H54 (cell line): ENCODE measurements around the gene SLC48A1.

Source experiments
- DNase-seq: peaks from one replicate; pipeline ENCODE4 v3.0.0; 2011; ENCODE audit warnings: low spot score, mixed read lengths; ENCODE audit not compliant: insufficient read length
- FAIRE-seq: peaks from 3 replicates; lab custom pipeline; 2011; peaks lifted over from hg19 to GRCh38; lab: Jason Lieb, UNC
- POLR2A ChIP-seq: IDR thresholded peaks from 2 replicates; pipeline ENCODE4 v1.6.1; 2011; ENCODE audit warnings: low read depth, mild to moderate bottlenecking, low read length

The SLC48A1 gene

GRCh38 chr12:47757840-47758583 lies 15.0 kb upstream of the SLC48A1 start:
- FAIRE-seq: no peak
- no peak for DNase-seq
- TF ChIP-seq POLR2A: no peak

GRCh38 chr12:47758584-47758833 lies 14.5 kb upstream of the SLC48A1 start:
- no peak for TF ChIP-seq POLR2A
- DNase-seq (no peak), FAIRE-seq (no peak)

GRCh38 chr12:47758834-47759690 lies 14.0 kb upstream of the SLC48A1 start, which contains the start of gene RAPGEF3:
Gene RAPGEF3, minus strand, starts transcription at chr12:47758880. Its CDS starts 324 bp downstream, at chr12:47758556.
- DNase-seq (peak; percentile 98), FAIRE-seq (no peak)
- TF ChIP-seq POLR2A: 0 out of 2 replicates have a peak, but pooled peaks have one; percentile 25

GRCh38 chr12:47762850-47763465 lies 10.1 kb upstream of the SLC48A1 start:
- no peak for DNase-seq
- TF ChIP-seq POLR2A: no peak
- no peak for FAIRE-seq

GRCh38 chr12:47763481-47764346 lies 9.3 kb upstream of the SLC48A1 start:
- no peak for FAIRE-seq
- DNase-seq: no peak
- no peak for TF ChIP-seq POLR2A

- DNase-seq (no peak), FAIRE-seq (no peak)
- TF ChIP-seq POLR2A: no peak
Observed at GRCh38 chr12:47766502-47767215, 6.4 kb upstream of the SLC48A1 start.

- no peak for TF ChIP-seq POLR2A
- FAIRE-seq (no peak), DNase-seq (no peak)
Observed at GRCh38 chr12:47767216-47767724, 5.8 kb upstream of the SLC48A1 start.

GRCh38 chr12:47768323-47768811 lies 4.7 kb upstream of the SLC48A1 start:
- peak; percentile 48 for FAIRE-seq
- TF ChIP-seq POLR2A: no peak
- no peak for DNase-seq

GRCh38 chr12:47769234-47770085 lies 3.6 kb upstream of the SLC48A1 start:
- DNase-seq: no peak
- FAIRE-seq: no peak
- TF ChIP-seq POLR2A: no peak

GRCh38 chr12:47770086-47770726 lies 2.8 kb upstream of the SLC48A1 start:
- TF ChIP-seq POLR2A: no peak
- no peak for DNase-seq
- FAIRE-seq: no peak

GRCh38 chr12:47771304-47771703 lies 1.7 kb upstream of the SLC48A1 start:
- DNase-seq (no peak), FAIRE-seq (no peak)
- no peak for TF ChIP-seq POLR2A
